ENCODE results near the gene TRMT11. TPM values are rescaled to one million over a fixed set of nuclear protein-coding genes. Genes with fewer than 3 reads are reported as not detected.

The TRMT11 gene
- total and polyA plus RNA-seq, 2 of the 13 experiments (the other 11 are each of a cell fraction or from before 2014, with no cell fraction given) = 42.2 to 81.9 TPM

DNA sequence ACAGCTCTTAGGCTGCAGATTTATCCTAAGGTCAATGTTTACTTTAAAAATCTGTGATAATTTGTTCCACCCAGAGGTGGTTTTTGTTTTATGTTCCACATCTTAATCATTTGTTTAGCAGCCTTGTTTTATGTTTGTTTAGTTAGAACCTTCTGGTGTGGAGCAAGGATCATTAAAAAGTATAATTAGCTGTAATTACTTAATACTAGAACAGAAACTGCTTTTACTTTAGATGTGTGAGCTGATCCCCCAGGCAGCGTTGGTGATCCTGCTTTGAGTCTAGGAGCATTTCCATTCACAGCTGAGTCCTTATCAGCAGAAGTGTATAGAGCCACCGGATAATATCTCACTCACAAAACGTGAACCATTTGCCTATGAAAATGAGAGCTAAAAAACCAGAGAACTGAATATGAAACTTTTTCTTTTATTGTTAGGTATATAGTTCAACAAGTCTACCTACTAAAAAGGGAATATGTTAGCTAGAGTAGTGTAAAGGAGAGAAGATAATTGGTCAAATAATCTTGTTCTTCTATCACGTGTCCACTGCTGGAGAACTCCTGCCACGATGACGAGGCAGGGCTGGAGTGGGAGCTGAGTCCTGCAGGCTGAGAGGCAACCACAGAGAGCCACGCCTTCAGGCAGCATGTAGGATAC lies 78.5 kb downstream of the TRMT11 start:
- ChIA-PET CTCF (ENCODE audit: low intra/inter-chr PET ratio, low total read pairs) (no interaction called here), POLR2A (no interaction called here)
- Histone ChIP-seq H3K27ac (ENCODE audit: extremely low read length, insufficient read depth, low read length) (no peak overlapping the region), H2AFZ (ENCODE audit: low read length) (no peak overlapping the region), H3K9me3 (ENCODE audit: low read length) (no peaks in the 10 kb centered on the region), H3K4me1 (ENCODE audit: insufficient read depth, low read length) (no peaks in the 10 kb centered on the region; the same call in 1 of the 2 replicates), H4K20me1 (ENCODE audit: insufficient read depth, low read length) (no peaks in the 10 kb centered on the region), H3K9ac (ENCODE audit: insufficient read depth, low read depth, low read length) (no peak overlapping the region), H3K4me2 (ENCODE audit: low read depth, low read length) (no peak overlapping the region), H3K36me3 (replicated peaks in 1 of 2; ENCODE audit: control insufficient read depth in 1 of 2, insufficient read depth in 2 of 2, low read length in 2 of 2) (peaks cover 5 to 27% of the 10 kb centered on the region in 2 experiments), H3K4me3 (replicated peaks in 1 of 3; ENCODE audit: insufficient read depth in 1 of 3, low read depth in 2 of 3, low read length in 3 of 3) (no peak overlapping the region), H3K79me2 (ENCODE audit: insufficient read depth, low read length) (no peaks in the 10 kb centered on the region), H3K27me3 (ENCODE audit: control insufficient read depth in 1 of 2, insufficient read depth in 2 of 2, low read length in 2 of 2) (no peaks in the 10 kb centered on the region)
- DNase-seq (ENCODE audit: low spot score) = no peak
- TF ChIP-seq TARDBP (CRISPR knock-in tag; IDR thresholded peaks at IDR 0.05) = no peak
- TF ChIP-seq MLLT10 (CRISPR knock-in tag; IDR thresholded peaks at IDR 0.05) = 0 out of 2 replicates have a peak, but pooled peaks have one; percentile 35
- 95% methylated on average over 7 of the region's 7 CpGs for WGBS (ENCODE audit: low lambda C conversion rate)
- in situ Hi-C loops (cut with HindIII; ENCODE audit: extremely low pct_ligation_motif_present, low pct_unique_long_range_greater_than_20kb) = no loop called here
- BruUV-seq (replicated peaks) = no TSS peak
- no peak for ATAC-seq
- intact Hi-C loops (cut with micrococcal nuclease; ENCODE audit: unreplicated experiment) = no loop called here
- FAIRE-seq = no peak

DNA sequence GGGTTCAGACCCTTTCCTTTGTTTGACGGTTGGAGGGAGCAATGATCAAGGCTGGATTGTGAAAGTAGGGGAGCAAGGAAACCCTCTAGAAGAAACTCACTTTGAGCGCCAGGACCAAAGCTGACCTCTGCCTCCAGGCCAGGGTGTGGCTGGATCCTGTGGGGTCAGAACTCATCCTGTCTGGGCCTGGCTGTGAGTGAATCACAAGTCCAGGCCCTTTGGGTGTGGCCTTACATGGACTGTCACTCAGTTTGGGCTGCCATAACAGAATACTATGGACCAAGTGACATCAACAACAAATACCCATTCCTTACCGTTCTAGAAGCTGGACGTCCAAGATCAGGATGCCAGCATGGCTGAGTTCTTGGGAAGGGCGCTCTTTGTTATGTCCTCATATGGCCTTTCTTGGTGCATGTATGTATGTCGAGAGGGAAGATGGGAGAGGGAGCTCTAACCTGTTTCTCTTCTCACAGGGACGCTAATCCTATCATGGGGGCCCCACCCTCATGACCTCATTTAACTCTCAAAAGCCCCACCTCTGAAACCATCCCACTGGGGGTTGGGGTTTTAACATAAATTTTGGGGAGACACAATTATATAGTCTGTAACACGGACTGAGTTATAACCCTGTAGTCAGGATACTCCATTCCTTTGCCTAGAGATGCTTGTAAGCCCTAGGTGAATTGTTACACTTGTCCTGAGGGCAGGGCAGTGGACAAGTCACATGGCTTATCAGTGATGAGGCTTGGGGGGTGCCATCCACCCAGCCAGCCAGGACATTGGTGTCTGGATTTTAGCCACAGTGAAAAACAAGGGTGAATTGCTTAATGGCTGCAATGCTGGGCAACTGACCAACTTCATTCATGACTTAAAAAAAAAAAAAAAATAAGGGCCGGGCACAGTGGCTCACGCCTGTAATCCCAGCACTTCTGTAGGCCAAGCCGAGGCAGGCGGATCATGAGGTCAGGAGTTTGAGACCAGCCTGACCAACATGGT lies 80.0 kb downstream of the TRMT11 start:
- FAIRE-seq (no peak), ATAC-seq (peak; percentile 31; the same call in 2 of the 3 replicates), DNase-seq (ENCODE audit: low spot score) (no peak)
- Histone ChIP-seq H3K4me1 (ENCODE audit: insufficient read depth, low read length) (no peaks in the 10 kb centered on the region), H3K27ac (ENCODE audit: extremely low read length, insufficient read depth, low read length) (no peak overlapping the region), H3K9me3 (ENCODE audit: low read length) (no peaks in the 10 kb centered on the region), H3K36me3 (replicated peaks in 1 of 2; ENCODE audit: control insufficient read depth in 1 of 2, insufficient read depth in 2 of 2, low read length in 2 of 2) (peaks cover 5 to 22% of the 10 kb centered on the region in 2 experiments), H3K9ac (ENCODE audit: insufficient read depth, low read depth, low read length) (no peak overlapping the region), H3K4me3 (replicated peaks in 1 of 3; ENCODE audit: insufficient read depth in 1 of 3, low read depth in 2 of 3, low read length in 3 of 3) (no peak overlapping the region), H3K4me2 (ENCODE audit: low read depth, low read length) (no peak overlapping the region), H3K79me2 (ENCODE audit: insufficient read depth, low read length) (no peaks in the 10 kb centered on the region), H2AFZ (ENCODE audit: low read length) (no peak overlapping the region), H4K20me1 (ENCODE audit: insufficient read depth, low read length) (no peaks in the 10 kb centered on the region), H3K27me3 (ENCODE audit: control insufficient read depth in 1 of 2, insufficient read depth in 2 of 2, low read length in 2 of 2) (no peaks in the 10 kb centered on the region)
- in situ Hi-C loops (cut with HindIII; ENCODE audit: extremely low pct_ligation_motif_present, low pct_unique_long_range_greater_than_20kb) = no loop called here
- ChIA-PET POLR2A (no interaction called here), CTCF (ENCODE audit: low intra/inter-chr PET ratio, low total read pairs) (no interaction called here)
- no TSS peak for BruUV-seq (replicated peaks)
- 97% methylated on average over 12 of the region's 12 CpGs for WGBS (ENCODE audit: low lambda C conversion rate)
- TF ChIP-seq ZNF274 (CRISPR knock-in tag; IDR thresholded peaks at IDR 0.05) (no peak), ZNF264 (CRISPR knock-in tag; IDR thresholded peaks at IDR 0.05) (peak; percentile 92; the same call in 1 of the 2 replicates)
- intact Hi-C loops (cut with micrococcal nuclease; ENCODE audit: unreplicated experiment) = no loop called here

All from HepG2 (cell line).